NCI-H2107 (cell line): ENCODE measurements around the gene PLCL2.
"Not testable (repeated sequence)": the region's sequence is repeated elsewhere in the genome, so short reads cannot be mapped to it uniquely, and the experiment has no call there.

Experiments
- DNase-seq: peaks from one replicate; lab custom pipeline; 2025; lab: John Stamatoyannopoulos, UW

The PLCL2 gene

DNA sequence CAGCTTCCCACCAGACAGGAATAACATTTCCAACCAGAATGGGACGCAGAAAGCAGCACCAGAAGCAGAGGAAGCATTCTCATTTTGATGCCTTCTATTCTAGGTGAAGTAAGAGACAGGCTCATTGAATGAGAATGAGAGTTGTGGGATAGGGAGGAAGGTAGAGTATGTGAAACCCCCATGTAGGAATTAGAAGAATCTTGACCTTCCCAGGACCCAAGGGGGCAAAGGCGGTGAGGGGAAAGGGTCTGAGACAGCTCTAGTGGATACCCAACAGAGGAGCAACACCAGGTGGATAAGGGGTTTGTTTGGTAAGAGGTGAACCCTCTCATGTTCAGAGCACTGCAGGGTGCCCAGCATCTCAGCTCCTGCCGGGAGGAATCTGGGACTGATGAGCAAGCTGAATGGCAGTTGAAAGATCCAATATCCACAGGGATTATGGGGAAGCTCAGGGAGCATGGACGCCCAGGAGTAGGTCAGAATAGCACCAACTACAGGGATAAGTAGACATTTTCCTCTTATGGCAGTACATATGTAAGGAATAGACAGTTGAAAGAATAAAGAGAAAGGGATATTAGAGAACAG lies 77.0 kb downstream of the PLCL2 start:
- no peak for DNase-seq

DNA sequence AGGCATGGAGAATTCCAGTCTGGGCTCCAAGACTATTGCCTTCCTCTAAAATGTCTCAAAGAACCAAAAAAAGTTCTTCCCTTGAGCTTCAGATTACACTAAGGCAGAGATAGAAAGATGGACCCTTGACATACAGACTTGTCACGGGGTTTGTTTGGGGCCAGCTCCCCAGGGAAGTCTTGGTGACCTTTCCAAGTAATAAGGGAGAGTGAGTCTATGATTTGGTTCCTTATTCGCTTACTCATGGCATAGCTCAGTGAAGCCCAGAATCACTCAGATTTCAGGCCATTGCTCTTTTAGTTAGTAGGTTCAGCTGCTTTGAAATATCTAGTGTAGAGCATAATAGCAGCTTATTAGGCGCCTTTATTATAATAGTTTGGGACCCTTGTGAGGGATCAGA lies 90.3 kb downstream of the PLCL2 start:
- no peak for DNase-seq

DNA sequence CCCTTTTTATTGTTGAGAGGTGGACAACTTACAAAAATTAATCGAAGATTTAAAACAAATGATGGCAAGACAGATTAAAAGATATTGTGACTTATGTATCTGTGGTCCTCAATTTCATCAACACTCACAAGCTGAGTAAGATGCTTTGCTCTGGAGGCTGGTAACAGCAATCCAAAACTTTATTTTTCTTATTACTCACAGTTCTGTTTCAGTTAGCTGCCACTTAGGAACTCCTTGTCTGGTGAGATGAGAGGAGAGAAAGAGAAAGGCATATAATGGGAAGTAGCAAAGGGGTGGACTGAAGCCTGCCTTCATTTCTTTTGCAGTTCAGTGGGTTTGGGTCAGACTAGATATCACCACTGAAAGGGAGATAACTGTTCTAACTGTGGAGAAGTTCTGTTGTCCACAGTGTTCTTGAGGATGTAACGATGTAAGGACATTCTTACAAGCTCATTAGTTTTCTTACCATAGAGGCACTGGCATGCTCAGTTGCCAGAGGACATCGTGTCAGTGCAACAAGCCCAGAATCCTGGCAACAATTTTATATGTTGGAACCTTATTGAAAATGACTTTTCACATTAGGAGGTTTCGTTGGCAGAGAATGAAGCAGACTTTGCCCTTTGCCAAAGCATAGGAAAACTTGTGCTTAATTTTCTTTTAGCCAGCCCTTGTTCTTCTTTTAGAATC lies 93.6 kb downstream of the PLCL2 start:
- DNase-seq, result no peak

DNA sequence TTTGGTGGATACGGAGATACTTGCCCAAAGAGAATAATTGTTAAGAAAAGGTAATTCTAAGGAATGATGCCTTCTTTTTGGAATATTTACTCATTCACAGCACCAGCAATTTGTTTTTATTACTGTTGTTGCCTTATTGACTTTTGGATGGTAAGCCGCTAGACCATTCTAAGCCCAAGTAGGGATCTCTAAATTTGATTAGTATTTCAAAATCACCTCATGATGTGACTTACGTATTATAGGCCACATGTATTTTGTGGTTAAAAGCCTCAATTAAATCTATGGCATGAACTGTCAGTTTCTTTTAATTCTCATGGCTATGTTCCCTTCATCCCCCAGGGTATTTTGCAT lies 94.1 kb downstream of the PLCL2 start:
- DNase-seq, result no peak

DNA sequence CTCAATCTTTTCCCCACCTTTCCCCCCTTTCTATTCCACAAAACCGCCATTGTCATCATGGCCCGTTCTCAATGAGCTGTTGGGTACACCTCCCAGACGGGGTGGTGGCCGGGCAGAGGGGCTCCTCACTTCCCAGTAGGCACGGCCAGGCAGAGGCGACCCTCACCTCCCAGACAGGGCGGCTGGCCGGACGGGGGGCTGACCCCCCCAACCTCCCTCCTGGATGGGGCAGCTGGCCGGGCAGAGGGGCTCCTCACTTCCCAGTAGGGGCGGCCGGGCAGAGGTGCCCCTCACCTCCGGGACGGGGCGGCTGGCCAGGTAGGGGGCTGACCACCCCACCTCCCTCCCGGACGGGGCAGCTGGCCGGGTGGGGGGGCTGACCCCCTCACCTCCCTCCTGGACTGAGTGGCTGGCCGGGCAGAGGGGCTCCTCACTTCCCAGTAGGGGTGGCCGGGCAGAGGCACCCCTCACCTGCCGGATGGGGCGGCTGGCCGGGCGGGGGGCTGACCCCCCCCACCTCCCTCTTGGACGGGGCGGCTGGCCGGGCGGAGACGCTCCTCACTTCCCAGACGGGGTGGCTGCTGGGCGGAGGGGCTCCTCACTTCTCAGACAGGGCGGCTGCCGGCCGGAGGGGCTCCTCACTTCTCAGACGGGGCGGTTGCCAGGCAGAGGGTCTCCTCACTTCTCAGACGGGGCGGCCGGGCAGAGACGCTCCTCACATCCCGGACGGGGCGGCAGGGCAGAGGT lies 95.2 kb downstream of the PLCL2 start:
- DNase-seq, result not testable (repeated sequence)

DNA sequence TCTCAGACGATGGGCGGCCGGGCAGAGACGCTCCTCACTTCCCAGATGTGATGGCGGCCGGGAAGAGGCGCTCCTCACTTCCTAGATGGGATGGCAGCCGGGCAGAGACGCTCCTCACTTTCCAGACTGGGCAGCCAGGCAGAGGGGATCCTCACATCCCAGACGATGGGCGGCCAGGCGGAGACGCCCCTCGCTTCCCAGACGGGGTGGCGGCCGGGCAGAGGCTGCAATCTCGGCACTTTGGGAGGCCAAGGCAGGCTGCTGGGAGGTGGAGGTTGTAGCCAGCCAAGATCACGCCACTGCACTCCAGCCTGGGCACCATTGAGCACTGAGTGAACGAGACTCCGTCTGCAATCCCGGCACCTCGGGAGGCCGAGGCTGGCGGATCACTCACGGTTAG lies 95.8 kb downstream of the PLCL2 start:
- DNase-seq, result not testable (repeated sequence)

DNA sequence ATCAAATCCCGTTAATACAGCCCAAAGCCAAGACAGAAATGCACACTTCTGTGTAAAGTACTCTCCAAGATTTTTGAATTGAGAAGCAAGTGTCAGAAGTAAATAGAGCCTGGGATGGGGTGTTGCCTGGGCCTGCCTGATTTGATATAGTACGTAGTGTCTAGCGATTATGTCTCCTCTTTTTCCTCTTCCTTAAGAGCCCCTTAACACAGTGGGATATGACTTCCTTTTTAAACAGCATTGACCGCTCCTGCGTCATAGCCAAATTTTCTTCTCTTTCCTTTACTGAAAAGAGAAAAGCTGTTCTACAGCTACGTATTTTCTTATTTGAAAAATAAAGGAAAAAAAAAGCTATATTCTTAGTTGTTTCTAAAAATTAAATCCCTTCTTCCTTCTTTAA lies 97.7 kb downstream of the PLCL2 start:
- no peak for DNase-seq

DNA sequence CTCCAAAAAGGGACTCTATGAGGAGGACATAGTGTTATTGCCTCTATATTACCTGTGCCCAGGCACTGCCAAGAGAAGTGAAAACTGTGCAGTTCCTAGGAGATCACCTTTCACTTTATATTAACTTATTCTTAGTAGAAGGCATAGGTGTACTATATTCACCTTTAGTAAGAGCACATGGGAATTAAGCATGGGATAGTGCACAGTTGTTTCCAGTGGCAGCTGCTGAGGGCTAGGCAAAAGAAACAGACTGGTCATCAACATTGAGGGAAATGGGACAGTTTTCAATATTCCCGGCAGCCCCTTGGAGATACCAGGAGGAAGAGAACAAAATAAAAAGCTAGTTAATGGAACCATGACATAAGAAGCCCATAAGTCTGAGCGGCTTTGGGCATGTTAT lies 100.9 kb downstream of the PLCL2 start:
- no peak for DNase-seq

DNA sequence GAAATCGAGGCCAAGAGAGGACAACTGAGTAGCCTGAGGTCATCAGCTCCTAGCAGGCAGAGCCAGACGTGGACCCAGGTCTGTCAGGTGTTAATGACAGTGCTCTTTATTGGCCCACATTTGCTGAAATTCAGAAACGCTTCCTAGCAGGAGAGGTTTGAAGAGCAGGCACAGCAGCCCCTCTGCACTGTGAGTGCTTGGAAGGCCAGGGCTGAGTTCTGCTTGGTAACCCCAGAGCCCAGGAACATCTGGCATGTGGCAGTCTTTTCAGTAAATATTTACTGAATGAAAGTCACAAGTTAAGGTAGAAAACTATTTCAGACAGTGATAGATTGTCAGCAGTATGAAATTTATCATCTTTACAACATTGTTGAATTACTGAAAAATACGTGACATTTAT lies 102.4 kb downstream of the PLCL2 start:
- DNase-seq, result no peak

DNA sequence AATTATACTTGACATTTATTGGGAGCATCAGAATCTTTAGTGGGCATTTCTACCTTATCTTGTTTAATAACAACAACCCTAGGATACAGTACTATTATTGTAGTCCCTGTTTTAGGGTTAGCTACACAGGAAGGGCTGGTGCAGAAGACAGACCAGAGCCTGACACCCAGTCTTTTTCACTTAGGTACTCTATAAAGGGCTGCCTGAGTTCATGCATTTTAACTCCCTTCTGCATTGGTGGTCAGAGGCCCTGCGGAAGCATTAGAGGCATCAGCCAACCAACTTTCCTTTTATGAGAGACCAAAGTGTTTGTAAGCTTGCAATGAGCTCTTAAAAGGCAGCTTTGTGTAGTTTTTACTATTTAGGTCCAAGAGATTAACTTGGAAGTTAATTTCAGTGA lies 105.4 kb downstream of the PLCL2 start:
- DNase-seq, result no peak

DNA sequence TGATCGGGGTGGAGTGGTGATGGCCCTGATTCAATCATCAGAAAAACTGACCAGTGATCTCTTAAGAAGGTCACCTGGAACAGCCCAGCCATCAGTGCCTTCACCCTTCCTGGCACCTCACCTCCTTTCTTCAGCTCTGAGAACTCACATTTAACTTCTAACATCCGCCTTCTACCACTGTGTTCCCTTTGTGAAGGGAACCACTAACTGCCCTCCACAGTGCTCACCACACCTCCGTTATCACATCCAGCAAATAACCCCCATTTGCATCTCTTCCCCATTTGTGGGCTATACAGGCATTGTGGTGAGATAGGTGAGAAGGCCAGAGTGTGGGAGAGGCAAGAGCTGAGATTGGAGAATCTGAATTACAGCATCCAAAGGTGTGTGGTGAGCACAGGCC lies 107.4 kb downstream of the PLCL2 start:
- no peak for DNase-seq

DNA sequence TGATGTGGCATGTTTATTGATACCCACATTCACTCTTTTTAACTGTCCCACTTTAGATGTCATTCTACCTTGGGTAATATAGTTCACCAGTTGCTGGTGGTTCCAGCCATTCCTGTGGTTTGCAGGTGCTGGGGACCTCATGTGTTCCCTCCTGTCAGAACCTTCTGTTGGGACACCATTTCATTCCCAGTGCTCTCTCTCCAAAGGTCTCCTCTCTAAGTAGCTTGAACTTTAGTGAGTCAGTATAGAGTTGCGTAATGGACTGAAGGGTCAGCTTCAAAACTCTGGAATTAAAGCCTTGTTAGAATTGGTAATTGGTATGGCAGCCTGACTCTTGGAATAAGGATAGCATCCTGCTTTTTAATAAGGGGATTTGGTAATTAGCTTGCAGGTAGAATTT lies 108.5 kb downstream of the PLCL2 start:
- no peak for DNase-seq

DNA sequence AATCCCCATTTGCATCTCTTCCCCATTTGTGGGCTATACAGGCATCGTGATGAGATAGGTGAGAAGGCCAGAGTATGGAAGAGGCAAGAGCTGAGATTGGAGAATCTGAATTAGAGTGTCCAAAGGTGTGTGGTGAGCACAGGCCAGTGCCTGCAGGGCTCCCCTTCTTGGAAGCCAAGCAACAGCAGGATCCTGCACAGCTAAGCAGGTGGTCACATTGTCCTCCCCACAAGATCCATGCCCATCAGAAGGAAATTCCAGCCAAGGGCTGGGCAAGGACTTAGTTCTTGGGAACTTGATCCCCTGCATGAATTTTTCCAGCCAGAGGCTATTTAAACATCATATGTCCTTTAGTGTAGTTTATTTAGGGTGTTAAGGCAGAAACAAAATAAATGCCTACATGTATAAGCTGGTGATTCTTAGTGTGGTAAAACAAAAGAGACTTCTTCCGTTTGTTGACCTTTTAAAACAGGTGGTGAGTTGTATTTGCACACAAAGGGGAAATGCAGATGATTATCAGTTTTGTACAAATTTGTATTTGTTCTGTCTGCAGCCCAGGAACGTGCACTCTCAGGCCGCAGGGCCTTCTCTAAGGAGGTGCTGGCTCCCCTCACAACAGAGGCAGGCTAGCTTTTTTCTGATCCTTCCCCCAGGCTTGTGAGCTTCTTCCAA lies 110.2 kb downstream of the PLCL2 start:
- no peak for DNase-seq

DNA sequence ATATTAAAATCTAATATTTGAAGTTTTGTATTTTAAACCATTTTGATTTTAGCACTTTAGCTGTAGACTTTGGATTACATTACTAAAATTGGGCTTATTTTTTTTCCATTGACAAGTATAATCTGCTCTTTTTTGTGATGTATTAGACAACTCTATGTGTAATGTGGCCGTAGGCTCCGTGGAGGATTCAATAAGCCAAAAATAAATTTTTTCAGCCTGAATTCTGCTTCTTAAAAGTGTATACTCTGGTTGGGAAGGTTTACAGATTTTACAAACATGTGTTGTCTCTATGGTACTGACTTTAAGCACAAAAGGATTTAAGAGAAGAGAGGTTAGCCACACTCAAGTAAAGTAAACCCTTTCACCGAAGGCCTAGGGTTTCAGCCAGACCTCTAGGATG lies 110.8 kb downstream of the PLCL2 start:
- no peak for DNase-seq

DNA sequence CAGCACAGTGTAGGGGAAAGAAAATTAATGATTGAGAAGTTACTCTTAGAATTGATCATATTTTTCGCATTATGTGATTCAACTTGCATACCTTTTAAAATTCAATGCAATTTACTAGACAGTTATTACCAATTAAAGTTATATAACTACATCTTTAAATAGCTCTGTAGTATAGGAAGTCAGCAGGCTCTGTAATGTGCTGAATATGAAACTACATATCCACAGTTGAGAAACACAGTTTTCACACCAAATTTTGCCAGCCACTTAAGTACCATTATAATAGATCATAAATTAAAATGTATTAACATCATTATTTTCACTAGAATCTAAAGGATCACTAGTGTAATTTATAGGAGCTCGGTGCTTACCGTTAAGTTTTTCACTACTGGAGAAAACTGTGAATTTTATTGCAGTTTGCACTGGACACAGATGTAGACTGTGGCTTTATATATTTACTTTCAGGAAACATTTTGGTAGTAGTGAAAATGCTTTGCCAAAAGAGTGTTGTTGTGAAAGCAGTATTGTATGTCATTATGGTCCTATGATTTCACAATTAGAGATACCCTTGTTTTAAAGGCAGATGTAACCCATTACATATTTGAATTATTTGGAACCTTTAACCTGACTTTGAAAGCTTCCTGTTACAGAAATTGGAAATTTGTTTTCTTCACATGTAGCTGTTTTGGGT lies 113.6 kb downstream of the PLCL2 start:
- DNase-seq, result no peak

DNA sequence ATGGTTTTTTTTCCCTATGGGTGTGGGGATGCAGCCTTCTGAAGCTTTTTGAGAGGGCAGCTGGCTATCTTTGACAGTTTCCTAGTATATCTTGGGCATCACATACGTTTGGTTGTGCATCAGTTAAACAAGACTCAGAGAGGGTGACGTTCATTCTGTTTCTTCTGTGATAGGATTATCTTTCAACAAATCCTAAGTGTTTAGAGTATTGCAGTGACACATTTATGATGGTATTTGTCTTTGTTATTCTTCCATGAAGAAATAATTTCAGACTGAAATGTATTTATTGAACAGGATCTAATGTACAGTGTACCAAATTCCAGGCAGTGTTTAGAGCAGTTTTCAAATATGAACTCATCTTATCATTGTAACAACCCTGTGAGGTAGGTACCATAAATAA lies 114.4 kb downstream of the PLCL2 start:
- no peak for DNase-seq

DNA sequence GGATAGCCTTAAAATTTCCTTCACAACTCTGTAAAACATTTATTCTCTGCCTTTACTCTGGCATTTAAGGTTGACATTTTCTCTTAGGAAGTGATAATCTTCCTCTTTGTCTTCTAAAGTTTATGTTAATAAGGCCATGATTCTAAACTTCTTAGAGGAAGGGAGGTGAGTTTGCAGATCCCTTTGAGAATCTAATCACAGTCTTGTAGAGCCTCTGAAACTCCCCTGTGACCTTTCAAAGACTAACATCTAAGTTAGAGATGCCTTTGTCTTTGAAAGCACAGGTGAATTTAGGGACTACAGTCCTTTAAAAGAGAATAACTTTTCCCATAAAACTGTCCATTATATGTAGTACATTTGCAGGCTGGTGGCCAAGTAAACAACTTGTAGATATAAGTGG lies 115.1 kb downstream of the PLCL2 start:
- DNase-seq, result no peak

DNA sequence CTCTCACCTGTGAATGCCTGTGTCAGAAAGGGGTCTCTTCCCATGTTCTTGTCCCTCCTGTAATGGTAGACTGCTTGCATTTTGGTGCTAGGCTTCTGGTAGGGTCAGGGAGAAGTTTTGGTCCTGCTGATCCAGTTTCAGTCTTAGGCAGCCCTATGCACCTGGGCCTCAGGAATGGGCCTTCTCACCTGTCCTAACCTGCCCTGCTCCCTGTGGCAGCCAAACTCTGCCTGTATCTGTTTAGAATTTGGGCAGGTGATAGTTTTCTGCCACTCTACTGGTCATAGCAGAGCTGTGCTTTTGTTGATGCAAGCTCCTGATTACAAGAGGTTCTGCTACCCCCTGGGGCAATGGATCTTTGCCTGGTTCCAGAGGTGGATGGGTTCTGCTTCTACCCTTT lies 118.7 kb downstream of the PLCL2 start:
- DNase-seq, result no peak

DNA sequence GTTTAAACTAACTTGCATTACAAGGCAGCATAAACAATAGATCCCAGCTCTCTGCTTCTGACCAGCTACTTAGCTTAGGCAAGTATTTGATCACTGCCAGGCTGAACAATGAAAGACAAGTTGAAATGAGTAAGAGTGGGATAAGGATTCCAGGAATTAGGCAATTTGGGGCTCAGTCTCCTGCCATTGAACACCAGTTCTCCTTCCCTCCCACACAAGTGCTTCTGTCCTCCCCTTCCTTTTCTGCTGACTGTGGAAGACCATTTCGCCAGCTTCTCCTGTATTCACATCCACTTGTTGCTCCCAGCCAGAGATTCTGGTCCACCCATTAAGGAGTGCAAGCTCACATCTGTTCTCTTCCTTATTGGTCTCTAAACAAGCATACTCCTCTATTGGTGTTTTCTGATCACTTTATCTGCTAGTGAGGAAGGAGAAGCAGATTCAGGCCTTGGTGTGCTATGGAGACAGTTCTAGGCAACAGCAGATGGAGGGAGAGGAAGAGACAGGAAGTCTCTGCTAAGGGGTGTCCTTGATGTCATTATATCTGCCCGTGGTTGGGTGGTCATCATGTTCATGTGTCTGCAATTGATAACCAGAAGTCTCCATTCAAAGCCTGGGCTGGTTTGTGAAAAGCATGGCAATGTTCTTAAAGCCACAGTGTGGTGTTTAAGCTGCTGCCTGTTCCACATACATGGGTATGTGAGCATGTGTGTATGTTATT lies 121.5 kb downstream of the PLCL2 start:
- no peak for DNase-seq

DNA sequence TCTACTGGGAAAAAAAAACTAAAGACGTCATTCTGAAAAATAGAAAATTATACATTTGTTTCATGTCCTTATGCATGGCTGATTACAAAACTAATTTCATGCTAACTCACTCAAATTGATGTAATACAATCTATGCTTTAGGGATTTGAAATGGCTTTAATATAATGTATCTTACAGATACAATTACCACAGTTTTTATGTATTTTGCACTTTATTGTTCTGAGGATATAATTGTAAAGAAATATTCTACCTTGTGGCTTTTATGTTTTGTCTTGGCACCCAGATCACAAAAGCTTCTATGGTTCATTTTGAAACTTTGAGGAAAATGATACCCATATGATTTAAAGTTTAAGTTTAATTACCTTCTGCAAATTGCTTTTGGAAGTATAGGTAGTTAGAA lies 122.5 kb downstream of the PLCL2 start:
- DNase-seq, result no peak

DNA sequence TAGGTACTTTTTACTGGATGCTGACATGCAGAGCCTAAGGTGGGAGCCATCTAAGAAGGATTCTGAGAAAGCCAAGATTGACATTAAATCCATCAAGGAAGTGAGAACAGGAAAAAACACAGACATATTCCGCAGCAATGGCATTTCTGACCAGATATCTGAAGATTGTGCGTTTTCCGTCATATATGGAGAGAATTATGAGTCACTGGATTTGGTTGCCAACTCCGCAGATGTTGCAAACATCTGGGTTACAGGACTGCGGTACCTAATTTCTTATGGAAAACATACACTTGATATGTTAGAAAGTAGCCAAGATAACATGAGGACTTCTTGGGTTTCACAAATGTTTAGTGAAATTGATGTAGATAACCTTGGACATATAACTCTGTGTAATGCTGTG lies 125.1 kb downstream of the PLCL2 start:
- no peak for DNase-seq
